ENCODE data around the gene GPR108. TPM values are rescaled to one million over a fixed set of nuclear protein-coding genes. Genes with fewer than 3 reads are reported as not detected.

GPR108 gene
- total RNA-seq, 1 donor from 2014 or later = 41.6 TPM

DNA sequence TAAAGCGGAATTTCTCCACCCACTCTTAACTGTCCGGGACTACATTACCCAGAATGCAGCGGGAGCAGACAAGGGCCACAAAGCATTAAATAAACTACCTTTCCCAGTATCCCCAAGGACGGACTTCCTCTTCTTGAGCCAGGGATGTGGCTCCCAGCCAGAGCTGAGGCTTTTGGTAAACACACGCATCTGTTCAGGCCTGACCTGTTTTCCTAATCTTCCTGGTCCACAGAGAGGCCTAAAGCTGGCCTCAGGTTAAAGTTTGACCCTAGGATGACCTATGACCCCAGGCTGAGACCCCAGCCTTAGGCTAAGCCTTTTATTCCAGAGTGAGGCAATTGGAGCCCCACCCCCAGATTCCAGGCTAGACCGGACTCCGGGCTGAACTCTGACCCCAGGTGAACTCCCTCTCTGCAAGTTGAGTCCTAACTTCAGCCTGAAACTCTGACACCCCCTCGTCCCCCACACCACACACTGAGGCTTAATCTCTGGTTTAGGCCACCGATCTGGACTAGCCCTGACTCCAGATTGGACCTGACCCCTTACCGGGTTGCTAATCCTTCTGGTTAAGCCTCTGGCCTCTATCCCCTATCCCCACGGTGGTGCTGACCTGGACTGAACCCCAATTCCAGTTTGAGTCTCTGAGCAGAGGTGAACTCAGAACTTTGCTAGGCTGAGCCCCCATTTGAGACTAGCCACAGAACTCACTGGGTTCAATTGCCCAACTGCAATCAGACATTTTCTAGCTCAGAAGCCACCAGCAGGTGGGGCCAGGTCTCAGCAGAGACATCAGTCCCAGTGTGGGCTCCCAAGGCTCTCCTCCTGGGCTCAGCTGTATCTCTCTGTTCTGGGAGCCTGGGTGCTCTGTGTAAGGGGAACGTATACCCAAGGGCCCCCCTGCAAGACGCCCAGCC lies 750 bp upstream of the GPR108 start:
- Histone ChIP-seq H3K4me1 (ENCODE audit: insufficient read depth, low read length) (peaks cover 25% of the 10 kb centered on the region), H3K9ac (ENCODE audit: low read length) (no peak overlapping the region), H4K20me1 (ENCODE audit: insufficient read depth, low read length) (no peaks in the 10 kb centered on the region), H3K27ac (ENCODE audit: low read depth, low read length) (peak overlapping the region; percentile 49), H3K4me2 (ENCODE audit: low read length) (peak overlapping the region; percentile 84), H3K36me3 (ENCODE audit: insufficient read depth, low read length) (peaks cover 5% of the 10 kb centered on the region), H3K27me3 (ENCODE audit: insufficient read depth, low read length) (no peaks in the 10 kb centered on the region), H3K9me3 (ENCODE audit: insufficient read depth, low read depth, low read length) (no peaks in the 10 kb centered on the region), H3K4me3 (ENCODE audit: insufficient read depth, low read depth, low read length) (no peak overlapping the region), H2AFZ (ENCODE audit: low read depth, low read length) (peak overlapping the region; percentile 70), H3K79me2 (ENCODE audit: insufficient read depth, low read length) (peaks cover 36% of the 10 kb centered on the region)
- Mint-ChIP-seq H3K27me3 (ENCODE audit: low read depth, unreplicated experiment) (no peaks in the 10 kb centered on the region), H3K27ac (ENCODE audit: unreplicated experiment) (peak overlapping the region; percentile 91), H3K4me3 (ENCODE audit: unreplicated experiment) (peak overlapping the region; percentile 99), H3K4me1 (ENCODE audit: low read depth, unreplicated experiment) (peaks cover 16% of the 10 kb centered on the region), H3K36me3 (ENCODE audit: low read depth, unreplicated experiment) (no peaks in the 10 kb centered on the region), H3K9me3 (ENCODE audit: unreplicated experiment) (no peaks in the 10 kb centered on the region)
- FAIRE-seq (peak; percentile 96), DNase-seq (ENCODE audit: low read depth) (peak; percentile 60)
- TF ChIP-seq EZH2 (IDR thresholded peaks at IDR 0.05; ENCODE audit: insufficient read depth, low read length) = no peak
- peak; percentile 45 for TF ChIP-seq CTCF (IDR thresholded peaks at IDR 0.05; ENCODE audit: insufficient read depth, low read depth, low read length)

- Histone ChIP-seq H3K79me2 (ENCODE audit: insufficient read depth, low read length) (peaks cover 29% of the 10 kb centered on the region), H3K4me2 (ENCODE audit: low read length) (peak overlapping the region; percentile 95), H3K36me3 (ENCODE audit: insufficient read depth, low read length) (no peaks in the 10 kb centered on the region), H3K4me1 (ENCODE audit: insufficient read depth, low read length) (peaks cover 25% of the 10 kb centered on the region), H3K9ac (ENCODE audit: low read length) (peak overlapping the region; percentile 89), H3K9me3 (ENCODE audit: insufficient read depth, low read depth, low read length) (no peaks in the 10 kb centered on the region), H3K4me3 (ENCODE audit: insufficient read depth, low read depth, low read length) (peak overlapping the region; percentile 79), H3K27ac (ENCODE audit: low read depth, low read length) (peak overlapping the region; percentile 93), H3K27me3 (ENCODE audit: insufficient read depth, low read length) (no peaks in the 10 kb centered on the region), H2AFZ (ENCODE audit: low read depth, low read length) (peak overlapping the region; percentile 80), H4K20me1 (ENCODE audit: insufficient read depth, low read length) (no peaks in the 10 kb centered on the region)
- TF ChIP-seq CTCF (IDR thresholded peaks at IDR 0.05; ENCODE audit: insufficient read depth, low read depth, low read length) (no peak), EZH2 (IDR thresholded peaks at IDR 0.05; ENCODE audit: insufficient read depth, low read length) (no peak)
- FAIRE-seq = no peak
- no peak for DNase-seq (ENCODE audit: low read depth)
- Mint-ChIP-seq H3K36me3 (ENCODE audit: low read depth, unreplicated experiment) (peaks cover 4% of the 10 kb centered on the region), H3K4me3 (ENCODE audit: unreplicated experiment) (peak overlapping the region; percentile 99), H3K4me1 (ENCODE audit: low read depth, unreplicated experiment) (peaks cover 16% of the 10 kb centered on the region), H3K27ac (ENCODE audit: unreplicated experiment) (peak overlapping the region; percentile 93), H3K27me3 (ENCODE audit: low read depth, unreplicated experiment) (no peaks in the 10 kb centered on the region), H3K9me3 (ENCODE audit: unreplicated experiment) (peaks cover 3% of the 10 kb centered on the region)
Measured at GRCh38 chr19:6736917-6737283, 480 bp downstream of the GPR108 start.

Data from astrocyte (in vitro differentiated cells and primary cell).